Thymus (tissue), 11 donors: Measurements from ENCODE around the gene ZMYND15. TPM values are rescaled to one million over a fixed set of nuclear protein-coding genes. Genes with fewer than 3 reads are reported as not detected.

ENCODE experiments used
- DNase-seq, 9 donors: peaks; one replicate each; pipeline ENCODE4 v3.0.0-alpha.2; 2013; ENCODE audit warnings: low spot score in 9 of 9, low read depth in 6 of 9, missing footprints in 1 of 9
- H3K27ac ChIP-seq, 2 donors: one replicate each; pipeline ENCODE4 v1.5.1; 2013; ENCODE audit warnings: control low read depth in 1 of 2, low read depth in 1 of 2, low read length in 1 of 2, mild to moderate bottlenecking in 1 of 2, moderate library complexity in 1 of 2
- H3K27me3 ChIP-seq, 2 donors: one replicate each; pipeline ENCODE4 v1.5.1; 2013; ENCODE audit warnings: low read length in 1 of 2; ENCODE audit not compliant: control insufficient read depth in 2 of 2, insufficient read depth in 1 of 2
- H3K36me3 ChIP-seq, 2 donors: one replicate each; pipeline ENCODE4 v1.5.1; 2013; ENCODE audit warnings: low read length in 1 of 2, mild to moderate bottlenecking in 1 of 2, moderate library complexity in 1 of 2; ENCODE audit not compliant: control insufficient read depth in 2 of 2, insufficient read depth in 2 of 2
- H3K4me1 ChIP-seq, 2 donors: one replicate each; pipeline ENCODE4 v1.5.1; 2013; ENCODE audit warnings: low read length in 2 of 2; ENCODE audit not compliant: control insufficient read depth in 2 of 2, insufficient read depth in 2 of 2
- H3K4me3 ChIP-seq, 2 donors: one replicate each; pipeline ENCODE4 v1.5.1; 2013; ENCODE audit warnings: low read length in 2 of 2, control low read depth in 1 of 2, mild to moderate bottlenecking in 1 of 2
- H3K9me3 ChIP-seq, 2 donors: one replicate each; pipeline ENCODE4 v1.5.1; 2013; ENCODE audit warnings: low read length in 1 of 2, mild to moderate bottlenecking in 1 of 2; ENCODE audit not compliant: control insufficient read depth in 2 of 2, insufficient read depth in 1 of 2
- WGBS: extraction: QIAGEN DNeasy Blood & Tissue Kit; methylation state at CpG from one replicate; pipeline ENCODE4 v1.1.7; 2013; 5-methylcytosine and 5-hydroxymethylcytosine counted together
- polyA plus RNA-seq: library from polyadenylated mRNA; stranded (reverse); fragments of 200-250 nt; gene quantifications from one replicate; pipeline ENCODE4 v1.2.3, GENCODE V29; 2013
- total RNA-seq: library from RNA; stranded (reverse); fragments of 120-200 nt; gene quantifications from one replicate; pipeline ENCODE4 v1.2.4, GENCODE V29; 2013
- donor health status: healthy.

Gene ZMYND15
- total and polyA plus RNA-seq, 2 donors = 0.52 to 3.8 TPM

- Histone ChIP-seq H3K27me3 (peaks cover 31 to 86% of the 10 kb centered on the region in 2 donors), H3K4me1 (peaks cover 15 to 22% of the 10 kb centered on the region in 2 donors), H3K9me3 (peaks cover 0 to 10% of the 10 kb centered on the region in 2 donors), H3K27ac (no peak overlapping the region), H3K4me3 (peak overlapping the region; percentile 44 to 68), H3K36me3 (no peaks in the 10 kb centered on the region)
- 14% methylated on average over 41 of the region's 41 CpGs for WGBS
- DNase-seq = peak in 1 of 9 donors; percentile 34
Observed at GRCh38 chr17:4738136-4739121, 1.2 kb upstream of the ZMYND15 start.

- Histone ChIP-seq H3K9me3 (peaks cover 0 to 12% of the 10 kb centered on the region in 2 donors), H3K27me3 (peaks cover 44 to 99% of the 10 kb centered on the region in 2 donors), H3K4me3 (peak overlapping the region in 1 of 2 donors; percentile 68), H3K27ac (no peak overlapping the region), H3K4me1 (peaks cover 15 to 22% of the 10 kb centered on the region in 2 donors), H3K36me3 (no peaks in the 10 kb centered on the region)
- 19% methylated on average over 13 of the region's 13 CpGs for whole genome bisulfite sequencing
- DNase-seq = no peak
Observed at GRCh38 chr17:4740025-4740351, 355 bp downstream of the ZMYND15 start.

- Histone ChIP-seq H3K27me3 (peaks cover 48 to 99% of the 10 kb centered on the region in 2 donors), H3K36me3 (no peaks in the 10 kb centered on the region), H3K27ac (no peak overlapping the region), H3K9me3 (peaks cover 0 to 17% of the 10 kb centered on the region in 2 donors), H3K4me1 (peaks cover 15 to 27% of the 10 kb centered on the region in 2 donors), H3K4me3 (no peak overlapping the region)
- no peak for DNase-seq
- WGBS = 95% methylated on average over 8 of the region's 8 CpGs
Observed at GRCh38 chr17:4740584-4740983, 951 bp downstream of the ZMYND15 start.

- H3K36me3 ChIP-seq = no peaks in the 10 kb centered on the region
- WGBS = 97% methylated on average over 8 of the region's 8 CpGs
- H3K4me3 ChIP-seq = no peak overlapping the region
- H3K27me3 ChIP-seq = peaks cover 51 to 100% of the 10 kb centered on the region in 2 donors
- H3K27ac ChIP-seq = no peak overlapping the region
- DNase-seq = no peak
- peaks cover 0 to 17% of the 10 kb centered on the region in 2 donors for H3K9me3 ChIP-seq
- H3K4me1 ChIP-seq = peaks cover 15 to 27% of the 10 kb centered on the region in 2 donors
Observed at GRCh38 chr17:4741544-4741943, 1.9 kb downstream of the ZMYND15 start.

GRCh38 chr17:4742133-4742532 lies 2.5 kb downstream of the ZMYND15 start:
- Histone ChIP-seq H3K4me1 (peaks cover 15 to 27% of the 10 kb centered on the region in 2 donors), H3K4me3 (no peak overlapping the region), H3K9me3 (peaks cover 0 to 17% of the 10 kb centered on the region in 2 donors), H3K27ac (no peak overlapping the region), H3K36me3 (no peaks in the 10 kb centered on the region), H3K27me3 (peaks cover 51 to 98% of the 10 kb centered on the region in 2 donors)
- 97% methylated on average over 9 of the region's 9 CpGs for WGBS
- DNase-seq = no peak

GRCh38 chr17:4742629-4743028 lies 3.0 kb downstream of the ZMYND15 start:
- Histone ChIP-seq H3K36me3 (no peaks in the 10 kb centered on the region), H3K4me1 (peaks cover 15 to 27% of the 10 kb centered on the region in 2 donors), H3K9me3 (peaks cover 0 to 17% of the 10 kb centered on the region in 2 donors), H3K27me3 (peaks cover 51 to 97% of the 10 kb centered on the region in 2 donors), H3K4me3 (no peak overlapping the region), H3K27ac (no peak overlapping the region)
- 96% methylated on average over 10 of the region's 10 CpGs for WGBS
- no peak for DNase-seq

GRCh38 chr17:4743216-4743615 lies 3.6 kb downstream of the ZMYND15 start:
- H3K4me1 ChIP-seq = peaks cover 15 to 28% of the 10 kb centered on the region in 2 donors

GRCh38 chr17:4743898-4744297 lies 4.3 kb downstream of the ZMYND15 start:
- H3K4me1 ChIP-seq = peaks cover 9 to 26% of the 10 kb centered on the region in 2 donors
- no peaks in the 10 kb centered on the region for H3K36me3 ChIP-seq
- H3K27ac ChIP-seq = no peak overlapping the region
- H3K9me3 ChIP-seq = peaks cover 0 to 10% of the 10 kb centered on the region in 2 donors
- 97% methylated on average over 9 of the region's 9 CpGs for WGBS
- peaks cover 43 to 96% of the 10 kb centered on the region in 2 donors for H3K27me3 ChIP-seq
- no peak for DNase-seq
- no peak overlapping the region for H3K4me3 ChIP-seq

More at GRCh38 chr17:4743216-4743615, 3.6 kb downstream of the ZMYND15 start:
- 98% methylated on average over 8 of the region's 8 CpGs for WGBS
- H3K9me3 ChIP-seq = peaks cover 0 to 17% of the 10 kb centered on the region in 2 donors
- DNase-seq = no peak
- H3K36me3 ChIP-seq = no peaks in the 10 kb centered on the region
- no peak overlapping the region for H3K4me3 ChIP-seq
- H3K27me3 ChIP-seq = peaks cover 49 to 96% of the 10 kb centered on the region in 2 donors
- H3K27ac ChIP-seq = no peak overlapping the region
